Endodermal cell (in vitro differentiated cells): Measurements from ENCODE around the gene IRS2. TPM values are rescaled to one million over a fixed set of nuclear protein-coding genes. Genes with fewer than 3 reads are reported as not detected.

Experiments
- DNase-seq: peaks from one replicate; pipeline ENCODE4 v3.0.0-alpha.2; 2017
- H3K27ac ChIP-seq: 2 replicates; pipeline ENCODE4 v1.5.1; 2013; ENCODE audit warnings: mild to moderate bottlenecking, low read depth, low read length, moderate library complexity
- H3K27me3 ChIP-seq: 2 replicates; pipeline ENCODE4 v1.6.1; 2013; ENCODE audit warnings: mild to moderate bottlenecking, low read length, moderate library complexity; ENCODE audit not compliant: insufficient read depth, control insufficient read depth, poor library complexity, severe bottlenecking
- H3K36me3 ChIP-seq: 2 replicates; pipeline ENCODE4 v1.7.0; 2013; ENCODE audit warnings: mild to moderate bottlenecking, low read length, moderate library complexity; ENCODE audit not compliant: control insufficient read depth, insufficient read depth
- H3K4me1 ChIP-seq: one replicate; pipeline ENCODE4 v1.7.0; 2013; ENCODE audit warnings: low read length; ENCODE audit not compliant: control insufficient read depth, insufficient read depth
- H3K4me3 ChIP-seq: 2 replicates; pipeline ENCODE4 v1.5.1; 2013; ENCODE audit warnings: mild to moderate bottlenecking, low read length, moderate library complexity
- H3K9ac ChIP-seq: 2 replicates; pipeline ENCODE4 v1.6.1; 2013; ENCODE audit warnings: mild to moderate bottlenecking, low read length, moderate library complexity; ENCODE audit not compliant: poor library complexity, severe bottlenecking; ENCODE audit errors: extremely low read depth
- H3K9me3 ChIP-seq: 2 replicates; pipeline ENCODE4 v1.6.1; 2013; ENCODE audit warnings: mild to moderate bottlenecking, low read length, moderate library complexity; ENCODE audit not compliant: control insufficient read depth
- H3K27ac Mint-ChIP-seq: 2 replicates; pipeline ENCODE4 v1.8.0; 2020; ENCODE audit warnings: mixed read lengths
- H3K27me3 Mint-ChIP-seq: 2 replicates; pipeline ENCODE4 v1.8.0; 2021; ENCODE audit warnings: mild to moderate bottlenecking, mixed read lengths; ENCODE audit not compliant: insufficient read depth
- H3K36me3 Mint-ChIP-seq: 2 replicates; pipeline ENCODE4 v1.8.0; 2020; ENCODE audit warnings: low read depth, mixed read lengths
- H3K4me1 Mint-ChIP-seq: 2 replicates; pipeline ENCODE4 v1.8.0; 2020; ENCODE audit warnings: mixed read lengths
- H3K4me3 Mint-ChIP-seq: 2 replicates; pipeline ENCODE4 v1.8.0; 2020; ENCODE audit warnings: mild to moderate bottlenecking, moderate library complexity, mixed read lengths
- H3K9me3 Mint-ChIP-seq: 2 replicates; pipeline ENCODE4 v1.8.0; 2020; ENCODE audit warnings: mild to moderate bottlenecking, mixed read lengths
- CTCF ChIP-seq: fragments of 200-600 bp; sonication (generic); conservative IDR thresholded peaks from 2 replicates; pipeline ENCODE4 v1.5.0; 2021; ENCODE audit warnings: antibody characterized with exemption, mild to moderate bottlenecking
- WGBS, 2 experiments: methylation state at CpG; one replicate each; pipeline versions ENCODE4 v1.1.5 to v1.1.7; 2013; ENCODE audit warnings: missing lambda C conversion rate in 2 of 2, mixed read lengths in 1 of 2; ENCODE audit not compliant: insufficient coverage in 1 of 2, insufficient read length in 1 of 2; 5-methylcytosine and 5-hydroxymethylcytosine counted together
- total RNA-seq, 2 donors: library from RNA; stranded (reverse); fragmentation: NEBNext Ultra II Directional in 1 of 2; extraction: Animal tissue kit (Norgen Biotek cat#: 25700) in 1 of 2; gene quantifications; 2 replicates in 1 of 2; 3 replicates in 1 of 2; pipeline ENCODE4 v1.2.1, GENCODE V29; 2021

IRS2 gene
- total RNA-seq, 2 donors from 2014 or later, result 16.9 to 23.7 TPM

GRCh38 chr13:109773786-109774185 is 12.6 kb downstream of the IRS2 start:
- no peaks in the 10 kb centered on the region for H3K4me1 ChIP-seq
- H3K36me3 Mint-ChIP-seq, result peaks cover 18% of the 10 kb centered on the region
- H3K27me3 Mint-ChIP-seq, result no peaks in the 10 kb centered on the region
- no peaks in the 10 kb centered on the region for H3K27me3 ChIP-seq
- H3K4me3 ChIP-seq, result no peak overlapping the region
- no peak overlapping the region for H3K27ac Mint-ChIP-seq
- no peak for DNase-seq
- peaks cover 13% of the 10 kb centered on the region for H3K4me1 Mint-ChIP-seq
- no peak overlapping the region for H3K4me3 Mint-ChIP-seq
- H3K36me3 ChIP-seq, result peaks cover 7% of the 10 kb centered on the region
- 99 to 100% methylated on average over 1 to 3 of the region's 4 CpGs for WGBS, 2 experiments
- no peaks in the 10 kb centered on the region for H3K9me3 Mint-ChIP-seq
- no peak overlapping the region for H3K27ac ChIP-seq
- no peak for TF ChIP-seq CTCF
- no peaks in the 10 kb centered on the region for H3K9me3 ChIP-seq
- no peak overlapping the region for H3K9ac ChIP-seq

GRCh38 chr13:109773276-109773675 is 13.1 kb downstream of the IRS2 start:
- no peak overlapping the region for H3K9ac ChIP-seq
- H3K4me1 Mint-ChIP-seq, result peaks cover 8% of the 10 kb centered on the region
- peaks cover 19% of the 10 kb centered on the region for H3K36me3 Mint-ChIP-seq
- H3K27ac Mint-ChIP-seq, result no peak overlapping the region
- H3K4me3 Mint-ChIP-seq, result no peak overlapping the region
- H3K27me3 Mint-ChIP-seq, result no peaks in the 10 kb centered on the region
- H3K4me1 ChIP-seq, result no peaks in the 10 kb centered on the region
- no peaks in the 10 kb centered on the region for H3K9me3 Mint-ChIP-seq
- H3K4me3 ChIP-seq, result no peak overlapping the region
- H3K9me3 ChIP-seq, result no peaks in the 10 kb centered on the region
- DNase-seq, result no peak
- 91 to 94% methylated on average over 5 to 6 of the region's 6 CpGs for WGBS, 2 experiments
- H3K27ac ChIP-seq, result no peak overlapping the region
- TF ChIP-seq CTCF, result no peak
- H3K27me3 ChIP-seq, result no peaks in the 10 kb centered on the region
- peaks cover 7% of the 10 kb centered on the region for H3K36me3 ChIP-seq

GRCh38 chr13:109771926-109772325 is 14.5 kb downstream of the IRS2 start:
- no peak overlapping the region for H3K4me3 ChIP-seq
- DNase-seq, result no peak
- Mint-ChIP-seq H3K27me3 (no peaks in the 10 kb centered on the region), H3K9me3 (no peaks in the 10 kb centered on the region), H3K27ac (no peak overlapping the region), H3K4me1 (peaks cover under 1% of the 10 kb centered on the region), H3K36me3 (peaks cover 19% of the 10 kb centered on the region), H3K4me3 (no peak overlapping the region)
- H3K27ac ChIP-seq, result no peak overlapping the region
- 88 to 93% methylated on average over 10 to 14 of the region's 15 CpGs for WGBS, 2 experiments
- no peaks in the 10 kb centered on the region for H3K9me3 ChIP-seq
- no peak for TF ChIP-seq CTCF
- H3K27me3 ChIP-seq, result no peaks in the 10 kb centered on the region
- no peak overlapping the region for H3K9ac ChIP-seq
- H3K4me1 ChIP-seq, result no peaks in the 10 kb centered on the region
- peaks cover 7% of the 10 kb centered on the region for H3K36me3 ChIP-seq
